ENCODE results near the gene ZBTB21. TPM values are rescaled to one million over a fixed set of nuclear protein-coding genes. Genes with fewer than 3 reads are reported as not detected.
"Not testable (repeated sequence)": the region's sequence is repeated elsewhere in the genome, so short reads cannot be mapped to it uniquely, and the experiment has no call there.

ZBTB21 gene
- total RNA-seq, 1 experiment from 2014 or later: 6.2 TPM

DNA sequence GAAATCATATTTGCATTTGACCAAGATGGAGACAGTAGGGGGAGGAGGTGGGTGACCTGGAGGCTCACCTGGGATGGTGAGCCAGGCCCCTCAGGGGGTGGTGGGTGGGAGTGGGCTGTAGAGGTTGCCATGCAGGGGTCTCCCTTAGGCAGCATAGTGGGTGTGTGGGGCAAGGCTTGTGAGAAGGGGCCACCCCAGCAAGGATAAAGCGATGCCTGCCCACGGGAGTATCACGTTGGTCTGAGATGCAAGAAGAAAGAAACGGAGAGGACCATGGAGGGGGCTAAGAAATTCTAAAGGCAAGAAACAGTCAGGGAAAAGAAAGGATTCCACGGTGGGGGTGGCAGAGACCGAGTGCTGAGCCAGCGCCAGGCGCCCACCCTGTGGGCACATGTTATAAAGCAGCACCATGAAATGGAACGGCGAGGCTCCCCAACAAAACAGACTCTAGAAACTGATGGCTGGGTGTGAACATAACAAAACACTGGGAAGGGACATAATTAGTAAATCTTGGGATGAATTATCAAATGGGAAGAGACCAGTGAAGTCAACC, 44.6 kb downstream of the ZBTB21 start:
- no peak for DNase-seq (ENCODE audit: low read depth, low spot score)

DNA sequence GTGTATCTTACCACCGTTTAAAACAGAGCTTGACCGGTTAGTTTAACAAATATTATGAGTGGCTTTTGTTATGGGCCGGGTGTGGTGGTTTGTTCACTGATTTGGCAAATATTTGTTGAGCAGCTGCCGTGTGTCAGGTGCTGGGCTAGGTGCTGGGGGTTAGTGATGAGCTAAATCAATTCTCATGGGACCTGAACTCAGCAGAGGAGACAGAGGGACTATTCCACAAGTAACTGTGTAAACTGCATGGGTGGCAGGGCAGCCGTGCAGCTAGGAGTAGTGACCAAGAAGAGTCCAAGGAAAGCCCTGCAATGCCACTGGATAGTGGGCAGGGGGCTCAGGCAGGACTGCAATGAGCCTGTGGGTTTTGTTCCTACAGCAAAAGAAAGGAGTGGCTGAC, 45.1 kb downstream of the ZBTB21 start:
- in situ Hi-C loops (cut with HindIII; ENCODE audit: low pct_unique_long_range_greater_than_20kb, low sequenced_read_pairs): no loop called here
- no peak for DNase-seq (ENCODE audit: low read depth, low spot score)

More for the DNA sequence above, 44.6 kb downstream of the ZBTB21 start:
- in situ Hi-C loops (cut with HindIII; ENCODE audit: low pct_unique_long_range_greater_than_20kb, low sequenced_read_pairs): no loop called here

DNA sequence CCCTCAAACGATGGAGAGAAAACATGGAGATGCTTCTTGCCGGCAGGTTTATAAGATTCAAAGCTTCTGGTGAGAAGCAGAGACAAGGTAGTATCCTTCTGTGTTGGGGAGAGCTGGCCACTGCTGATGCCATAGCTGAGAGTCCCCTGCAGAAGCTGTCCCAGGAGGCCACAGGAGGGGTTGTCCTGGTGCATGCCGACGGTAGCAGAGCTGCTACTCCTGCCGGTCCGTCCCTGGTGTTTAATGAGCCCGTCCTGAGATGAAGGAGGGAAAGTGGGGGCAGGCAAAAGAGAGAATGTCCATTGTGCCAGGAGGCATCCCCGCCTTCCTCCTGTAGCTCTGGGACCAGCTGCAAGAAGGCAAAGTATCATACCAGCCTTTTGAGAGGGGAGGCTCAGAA, 46.0 kb downstream of the ZBTB21 start:
- in situ Hi-C loops (cut with HindIII; ENCODE audit: low pct_unique_long_range_greater_than_20kb, low sequenced_read_pairs): no loop called here
- DNase-seq (ENCODE audit: low read depth, low spot score): no peak

DNA sequence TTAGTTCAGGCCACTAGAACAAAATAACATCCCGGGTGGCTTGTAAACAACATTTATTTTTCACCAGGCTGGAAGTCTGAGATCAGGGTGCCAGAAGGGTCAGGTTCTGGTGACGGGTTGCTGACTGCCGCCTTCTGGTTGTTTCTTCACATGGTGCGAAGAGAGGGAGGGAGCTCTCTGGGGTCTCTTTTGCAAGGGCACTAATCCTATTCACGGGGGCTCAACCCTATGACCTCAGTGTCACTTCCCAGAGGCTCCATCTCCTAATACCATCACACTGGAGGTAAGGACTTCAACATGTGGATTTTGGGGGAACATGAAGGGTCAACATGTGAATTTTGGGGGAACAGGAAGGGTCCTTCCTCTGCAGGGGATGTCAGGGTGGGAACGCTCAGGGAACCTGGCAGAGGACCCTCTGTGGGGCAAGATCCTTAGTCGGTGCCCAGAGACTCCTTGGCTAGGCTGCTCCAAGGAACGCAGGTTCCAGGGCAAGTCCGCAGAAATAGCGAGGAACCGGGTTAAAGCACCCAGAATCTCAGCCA, 47.7 kb downstream of the ZBTB21 start:
- DNase-seq (ENCODE audit: low read depth, low spot score): no peak
- in situ Hi-C loops (cut with HindIII; ENCODE audit: low pct_unique_long_range_greater_than_20kb, low sequenced_read_pairs): no loop called here

DNA sequence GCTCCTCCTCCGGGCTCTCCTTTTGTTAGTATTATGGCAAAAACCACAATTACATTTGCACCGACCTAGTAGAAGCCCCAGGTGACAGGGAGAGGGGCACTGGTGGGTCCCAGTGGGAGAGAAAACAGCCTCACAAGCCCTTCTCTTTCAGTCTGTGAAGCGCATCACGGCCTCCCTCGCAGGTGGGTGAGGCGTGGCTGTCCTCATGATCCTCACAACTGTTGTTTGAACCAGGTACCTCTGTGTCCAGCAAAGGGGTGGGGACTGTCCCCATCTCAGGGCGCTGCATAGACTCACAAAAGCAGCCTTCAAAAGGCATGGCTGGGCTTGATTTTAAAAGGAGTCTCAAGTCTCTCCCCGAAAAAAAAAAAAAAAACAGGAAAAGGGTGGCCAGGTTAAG, 48.4 kb downstream of the ZBTB21 start:
- in situ Hi-C loops (cut with HindIII; ENCODE audit: low pct_unique_long_range_greater_than_20kb, low sequenced_read_pairs): no loop called here
- no peak for DNase-seq (ENCODE audit: low read depth, low spot score)

DNA sequence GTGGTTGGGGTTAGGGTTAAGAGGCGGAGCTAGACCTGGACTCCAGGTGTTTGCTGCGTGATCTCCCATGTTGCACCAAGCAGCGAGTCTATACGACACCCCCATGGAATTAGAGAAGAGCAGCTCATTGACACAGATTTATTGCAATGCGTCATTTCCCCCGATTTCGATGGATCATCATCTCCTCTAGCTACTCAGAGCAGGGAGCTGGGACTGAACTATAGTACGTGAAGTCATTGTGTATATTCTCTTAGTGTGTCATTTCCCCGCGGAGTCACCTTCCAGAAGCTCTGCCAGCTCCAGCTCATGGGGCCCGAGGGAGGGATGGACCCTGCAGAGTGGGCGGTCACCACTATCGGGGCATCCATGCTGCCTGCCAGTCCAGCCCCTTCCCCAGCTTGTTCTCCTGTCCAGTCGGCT, 48.9 kb downstream of the ZBTB21 start:
- no peak for DNase-seq (ENCODE audit: low read depth, low spot score)
- in situ Hi-C loops (cut with HindIII; ENCODE audit: low pct_unique_long_range_greater_than_20kb, low sequenced_read_pairs): no loop called here

DNA sequence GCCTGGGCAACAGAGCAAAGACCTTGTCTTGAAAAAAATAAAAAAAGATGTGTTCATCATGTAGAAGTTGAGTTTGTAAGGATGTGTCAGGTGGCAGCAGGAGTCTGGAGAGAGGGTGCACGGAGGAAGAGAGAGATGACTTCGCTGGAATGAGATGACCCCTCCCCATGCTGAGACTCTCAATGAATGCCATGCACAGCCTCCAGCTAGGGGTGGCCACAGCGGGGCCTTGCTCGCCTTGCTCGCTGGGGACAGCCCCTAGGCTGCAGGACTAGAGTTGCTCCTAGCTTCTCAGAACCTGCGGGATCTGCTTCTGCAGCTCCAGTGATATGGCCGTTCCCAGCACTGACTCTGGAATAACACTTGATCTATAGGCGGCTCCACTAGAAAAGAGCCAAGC, 49.8 kb downstream of the ZBTB21 start:
- DNase-seq (ENCODE audit: low read depth, low spot score): no peak
- in situ Hi-C loops (cut with HindIII; ENCODE audit: low pct_unique_long_range_greater_than_20kb, low sequenced_read_pairs): no loop called here

DNA sequence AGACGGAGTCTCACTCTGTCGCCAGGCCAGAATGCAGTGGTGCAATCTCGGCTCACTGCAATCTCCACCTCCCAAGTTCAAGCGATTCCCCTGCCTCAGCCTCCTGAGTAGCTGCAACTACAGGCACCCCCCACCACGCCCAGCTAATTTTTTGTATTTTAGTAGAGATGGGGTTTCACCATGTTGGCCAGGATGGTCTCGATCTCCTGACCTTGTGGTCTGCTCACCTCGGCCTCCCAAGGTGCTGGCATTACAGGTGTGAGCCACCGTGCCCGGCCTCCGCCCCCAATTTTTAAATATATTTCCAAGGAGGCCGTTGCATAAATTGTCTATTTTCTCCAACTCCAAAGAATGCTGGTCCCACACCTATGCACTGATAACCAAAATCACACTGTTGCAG, 50.5 kb downstream of the ZBTB21 start:
- DNase-seq (ENCODE audit: low read depth, low spot score); in situ Hi-C loops (cut with HindIII; ENCODE audit: low pct_unique_long_range_greater_than_20kb, low sequenced_read_pairs): not testable (repeated sequence)

DNA sequence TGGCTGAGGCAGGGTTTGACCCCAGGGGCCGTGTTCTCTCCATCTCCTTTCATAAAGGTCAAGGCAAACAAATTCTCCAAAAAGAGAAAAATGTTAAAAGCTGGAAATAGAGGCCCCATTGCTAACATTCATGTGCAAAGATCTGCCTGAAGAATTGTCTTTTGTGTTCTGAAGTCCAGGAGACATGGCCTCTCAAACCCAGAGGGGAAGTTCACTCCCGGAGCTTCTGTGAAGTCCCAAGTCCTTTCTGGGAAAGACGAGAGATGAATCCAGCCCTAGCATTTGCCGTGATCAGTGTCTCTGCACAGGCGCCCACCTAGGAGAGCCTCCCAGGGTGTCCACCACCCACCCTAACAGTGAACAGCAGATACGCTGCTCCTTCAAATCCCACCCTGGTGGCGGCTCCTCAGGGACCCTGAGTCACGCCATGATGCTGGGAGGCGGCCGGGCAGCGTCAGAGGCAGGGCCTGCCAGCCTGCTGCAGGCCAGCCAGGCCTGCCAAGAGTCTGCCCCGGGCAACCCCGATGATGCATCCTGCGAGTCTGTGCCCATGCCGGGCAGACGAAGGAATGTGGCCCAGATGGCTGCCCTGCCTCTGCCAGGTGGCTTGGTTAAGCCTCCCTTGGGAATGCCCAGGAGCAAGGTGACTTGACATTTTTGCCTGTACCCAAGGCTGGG, 51.1 kb downstream of the ZBTB21 start:
- DNase-seq (ENCODE audit: low read depth, low spot score): no peak
- in situ Hi-C loops (cut with HindIII; ENCODE audit: low pct_unique_long_range_greater_than_20kb, low sequenced_read_pairs): no loop called here

DNA sequence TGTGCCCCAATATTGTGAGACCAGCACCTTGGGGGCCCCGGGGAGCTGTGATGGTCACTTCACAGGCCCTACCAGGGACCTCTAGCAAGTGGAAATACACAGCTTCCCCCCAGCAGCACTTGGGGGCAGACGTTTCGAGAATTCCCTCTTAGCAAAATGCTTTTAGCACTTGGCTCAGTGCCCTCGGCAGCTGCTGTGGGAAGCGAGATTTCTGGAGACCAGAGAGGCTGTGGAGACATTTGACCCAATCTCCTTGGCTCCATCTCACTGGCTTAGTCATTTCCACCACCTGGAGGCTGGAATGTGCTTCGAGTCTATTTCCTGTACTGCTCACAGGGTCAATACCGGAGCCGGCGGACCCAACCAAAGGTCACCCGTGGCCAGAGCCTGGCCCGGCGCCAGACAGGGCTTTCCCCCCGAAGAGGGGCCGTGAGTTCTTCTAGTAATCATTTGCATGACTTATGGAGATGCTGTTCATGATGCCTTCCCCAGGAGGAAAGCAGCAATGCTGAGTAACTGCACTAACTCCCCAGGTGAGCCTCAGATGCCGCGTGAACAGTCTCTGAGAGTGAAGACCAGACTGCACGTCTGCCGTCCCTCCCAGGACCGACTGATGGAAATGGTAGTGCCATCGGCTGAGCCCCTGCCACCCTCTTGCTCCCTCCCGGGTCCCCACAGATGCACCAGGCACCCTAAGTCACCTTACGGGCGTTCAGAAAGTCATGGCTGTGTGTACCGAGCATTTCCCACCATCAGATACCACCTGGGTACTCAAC, 52.0 kb downstream of the ZBTB21 start:
- in situ Hi-C loops (cut with HindIII; ENCODE audit: low pct_unique_long_range_greater_than_20kb, low sequenced_read_pairs): no loop called here
- DNase-seq (ENCODE audit: low read depth, low spot score): no peak

DNA sequence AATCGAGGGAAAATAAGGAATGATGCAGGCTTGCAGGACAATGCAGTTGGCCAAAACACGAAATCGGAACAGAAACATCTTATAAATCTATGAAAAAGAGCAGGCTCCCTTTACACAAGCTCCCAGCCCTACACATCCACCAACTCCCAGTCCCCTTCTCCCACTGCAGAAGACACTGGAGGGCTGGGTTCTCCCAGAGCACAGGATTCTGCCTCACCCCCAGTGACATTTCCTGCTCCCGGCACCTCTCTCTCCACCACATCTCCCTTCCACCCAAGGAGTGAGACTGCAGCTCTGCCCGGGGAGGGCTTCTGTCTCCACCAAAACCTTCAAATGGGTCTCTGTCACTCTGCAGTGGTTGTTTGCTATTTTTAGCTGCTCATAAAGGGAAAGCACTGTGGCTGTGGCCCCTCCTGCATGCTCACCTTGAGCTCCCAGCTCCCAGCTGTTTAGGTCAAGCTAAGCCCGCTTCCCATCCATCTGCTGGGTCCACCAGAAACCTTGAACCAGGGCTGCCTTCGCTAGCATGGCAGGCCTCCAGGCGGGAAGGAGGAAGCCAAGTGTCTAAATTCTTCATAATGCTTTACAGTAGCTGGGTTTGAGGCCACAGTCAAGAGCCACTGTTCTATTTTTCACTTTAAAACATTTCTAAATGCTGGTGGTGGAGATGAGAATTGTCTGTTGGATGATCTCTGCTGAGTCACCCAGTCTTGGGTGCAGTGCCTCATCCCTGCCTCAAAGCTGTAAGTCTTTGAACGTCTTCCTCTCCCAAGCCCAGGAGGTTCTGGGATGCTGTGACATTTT, 53.0 kb downstream of the ZBTB21 start:
- DNase-seq (ENCODE audit: low read depth, low spot score): no peak
- in situ Hi-C loops (cut with HindIII; ENCODE audit: low pct_unique_long_range_greater_than_20kb, low sequenced_read_pairs): no loop called here

DNA sequence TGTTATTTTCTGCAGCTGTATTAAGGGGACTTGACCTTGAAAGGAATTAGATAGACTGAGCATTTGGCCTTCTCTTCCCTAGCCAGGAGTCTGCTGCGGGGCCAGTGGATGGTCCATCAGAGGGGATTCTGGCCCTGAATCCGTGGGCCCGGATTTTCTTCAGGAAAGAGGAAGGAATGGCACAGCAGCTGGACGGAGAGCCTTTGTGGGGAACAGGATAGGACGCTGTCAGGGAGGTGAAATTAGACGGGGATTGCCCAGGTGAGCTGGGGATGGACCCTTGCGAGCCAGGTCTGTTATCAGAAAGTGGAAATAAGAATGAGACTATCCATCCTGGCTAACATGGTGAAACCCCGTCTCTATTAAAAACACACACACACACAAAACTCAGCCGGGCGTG, 54.6 kb downstream of the ZBTB21 start:
- no peak for DNase-seq (ENCODE audit: low read depth, low spot score)
- in situ Hi-C loops (cut with HindIII; ENCODE audit: low pct_unique_long_range_greater_than_20kb, low sequenced_read_pairs): no loop called here

DNA sequence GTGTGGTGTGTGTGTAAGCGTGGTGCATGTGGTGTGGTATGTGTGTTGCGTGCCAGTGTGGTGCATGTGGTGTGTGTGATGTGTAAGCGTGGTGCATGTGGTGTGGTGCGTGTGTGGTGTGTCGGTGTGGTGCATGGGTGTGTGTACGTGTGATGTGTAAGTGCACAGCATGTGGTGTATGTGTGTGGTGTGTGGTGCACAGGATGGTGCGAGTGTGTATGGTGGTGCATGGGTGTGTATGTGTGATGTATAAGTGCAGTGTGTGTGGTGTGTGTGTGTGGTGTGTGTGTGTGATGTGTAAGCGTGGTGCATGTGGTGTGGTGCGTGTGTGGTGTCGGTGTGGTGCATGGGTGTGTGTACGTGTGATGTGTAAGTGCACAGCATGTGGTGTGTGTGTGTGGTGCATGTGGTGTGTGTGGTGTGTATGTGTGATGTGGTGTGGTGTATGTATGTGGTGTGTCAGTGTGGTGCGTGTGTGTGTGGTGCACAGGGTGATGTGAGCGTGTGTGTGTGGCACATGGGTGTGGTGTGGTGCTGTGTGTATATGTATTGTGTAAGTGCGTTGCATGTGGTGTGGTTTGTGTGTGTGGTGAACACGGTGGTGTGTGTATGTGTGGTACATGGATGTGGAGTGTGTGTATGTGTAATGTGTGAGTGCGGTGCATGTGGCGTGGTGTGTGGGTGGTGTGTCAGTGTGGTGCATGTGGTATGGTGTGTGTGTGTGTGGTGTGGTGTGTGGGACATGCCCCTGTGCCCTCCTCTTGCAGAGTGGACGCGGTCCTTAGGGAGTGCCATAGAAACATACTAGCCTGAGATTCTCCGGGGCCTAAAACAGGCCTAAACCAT, 55.3 kb downstream of the ZBTB21 start:
- in situ Hi-C loops (cut with HindIII; ENCODE audit: low pct_unique_long_range_greater_than_20kb, low sequenced_read_pairs): no loop called here
- no peak for DNase-seq (ENCODE audit: low read depth, low spot score)

DNA sequence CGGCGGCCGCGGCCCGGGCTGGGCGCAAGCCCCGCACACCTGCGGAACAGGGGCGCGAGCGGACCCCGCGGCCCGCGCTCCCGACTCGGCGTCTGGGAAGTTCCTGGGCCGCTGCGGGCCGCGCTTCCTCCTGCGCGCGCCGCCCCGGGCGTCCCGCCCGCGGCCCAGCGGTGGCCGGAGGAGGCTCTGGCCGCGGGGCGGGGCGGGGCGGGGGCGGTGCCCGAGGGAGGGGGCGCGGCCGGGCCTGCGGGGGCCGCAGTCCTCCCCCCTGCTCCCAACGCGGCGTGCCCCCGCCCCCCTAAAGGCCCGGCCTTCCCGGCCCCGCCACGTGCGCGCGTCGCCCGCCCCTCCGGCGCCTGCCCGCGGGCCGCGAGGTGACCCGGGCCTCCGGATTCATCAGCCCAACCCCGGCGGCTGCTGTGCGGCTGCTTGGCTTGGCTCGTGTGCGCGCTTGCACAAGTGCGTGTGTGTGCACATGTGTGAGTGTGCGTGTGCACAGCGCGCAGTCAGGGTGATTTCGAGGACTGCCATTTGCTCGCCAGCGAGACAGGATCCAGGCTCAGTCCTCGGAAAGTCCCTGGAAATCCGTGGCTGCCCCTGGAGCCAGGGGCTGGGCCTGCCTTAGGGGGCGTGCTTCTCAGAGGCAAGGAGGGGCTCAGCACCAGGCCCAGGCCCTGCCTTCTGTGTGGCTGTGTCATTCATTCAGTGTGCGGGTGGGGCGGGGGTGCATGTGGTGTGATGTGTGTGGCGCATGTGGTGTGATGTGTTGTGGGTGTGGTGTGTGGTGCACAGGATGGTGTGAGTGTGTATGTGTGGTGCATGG, 56.1 kb downstream of the ZBTB21 start, which contains the start of gene C2CD2:
TSS of gene C2CD2 (minus strand) at position 188 of the 823 bp plus-strand sequence. CDS start 370 bp downstream, outside the sequence.
- in situ Hi-C loops (cut with HindIII; ENCODE audit: low pct_unique_long_range_greater_than_20kb, low sequenced_read_pairs): no loop called here
- DNase-seq (ENCODE audit: low read depth, low spot score): no peak

DNA sequence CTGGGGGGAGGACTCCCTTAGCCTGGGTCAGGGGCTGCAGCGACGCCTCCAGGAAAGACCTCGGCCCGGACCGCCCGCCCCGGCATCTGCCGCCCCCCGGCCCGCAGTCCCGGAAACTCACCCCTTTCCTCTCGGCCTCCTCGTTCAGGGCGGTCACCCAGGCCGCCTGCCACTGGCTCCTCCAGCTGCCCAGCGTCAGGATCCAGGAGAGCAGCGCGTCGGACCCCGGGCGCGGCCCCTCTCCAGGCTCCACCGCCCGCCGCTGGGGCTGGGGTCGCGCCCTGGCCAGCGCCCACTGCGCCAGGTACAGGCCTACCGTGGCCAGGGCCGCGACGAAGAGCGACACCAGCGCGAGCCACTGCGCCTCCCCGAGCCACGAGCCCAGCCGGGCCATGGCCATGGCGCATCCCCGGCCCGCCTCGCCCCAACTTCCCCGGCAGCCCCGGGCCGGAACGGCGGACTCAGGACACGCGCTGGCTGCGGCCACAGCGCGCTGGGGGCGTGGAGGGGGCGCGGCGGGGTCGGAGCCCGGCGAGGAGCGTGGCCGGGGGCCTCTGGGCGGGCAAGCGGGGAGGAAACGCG, 56.8 kb downstream of the ZBTB21 start:
- in situ Hi-C loops (cut with HindIII; ENCODE audit: low pct_unique_long_range_greater_than_20kb, low sequenced_read_pairs): no loop called here
- no peak for DNase-seq (ENCODE audit: low read depth, low spot score)
